Transverse colon (tissue), 4 donors: ENCODE measurements around the gene SLC38A10. TPM values are rescaled to one million over a fixed set of nuclear protein-coding genes. Genes with fewer than 3 reads are reported as not detected.

Experiments
- DNase-seq: peaks from one replicate; pipeline ENCODE4 v3.0.0-alpha.2; 2019
- H3K27ac ChIP-seq, 4 donors: fragments of 200-600 bp; sonication (generic); 2 replicates each; pipeline ENCODE4 v1.5.1; 2016 to 2018; ENCODE audit warnings: inconsistent platforms in 4 of 4
- H3K27me3 ChIP-seq: fragments of 200-600 bp; sonication (generic); 2 replicates; pipeline ENCODE4 v1.5.1; 2017; ENCODE audit warnings: inconsistent platforms
- H3K36me3 ChIP-seq, 4 donors: fragments of 200-600 bp; sonication (generic); 2 replicates each; pipeline ENCODE4 v1.5.1; 2017 to 2019; ENCODE audit warnings: inconsistent platforms in 4 of 4
- H3K4me1 ChIP-seq, 4 donors: fragments of 200-600 bp; sonication (generic); 2 replicates each; pipeline ENCODE4 v1.5.1; 2017 to 2020; ENCODE audit warnings: inconsistent platforms in 4 of 4
- H3K4me3 ChIP-seq, 4 donors: fragments of 200-600 bp; sonication (generic); 1 replicate in 1 of 4; 2 replicates in 3 of 4; pipeline versions ENCODE4 v1.5.1 to v1.6.1; 2017 to 2019; ENCODE audit warnings: inconsistent platforms in 4 of 4
- H3K9me3 ChIP-seq, 2 donors: fragments of 200-600 bp; sonication (generic); 2 replicates each; pipeline ENCODE4 v1.5.1; 2017 to 2019; ENCODE audit warnings: inconsistent platforms in 2 of 2
- CTCF ChIP-seq, 5 experiments: fragments of 200-600 bp in 3 of 5; fragments of 450-650 bp in 2 of 5; sonication (generic) in 3 of 5; IDR thresholded peaks; 1 replicate in 2 of 5; 2 replicates in 3 of 5; pipeline ENCODE4 v1.5.1; 2016 to 2017; ENCODE audit warnings: antibody characterized with exemption in 5 of 5, inconsistent platforms in 3 of 5, mild to moderate bottlenecking in 2 of 5, moderate library complexity in 1 of 5
- EP300 ChIP-seq: sonication (generic); formaldehyde crosslinking; IDR thresholded peaks from one replicate; pipeline ENCODE4 v1.6.1; 2017; ENCODE audit warnings: antibody characterized with exemption, low read depth
- POLR2A ChIP-seq: fragments of 450-650 bp; IDR thresholded peaks from one replicate; pipeline ENCODE4 v1.6.1; 2016; ENCODE audit warnings: antibody characterized with exemption, mild to moderate bottlenecking, moderate library complexity
- POLR2AphosphoS5 ChIP-seq, 3 donors: sonication (generic); formaldehyde crosslinking; IDR thresholded peaks; one replicate each; pipeline ENCODE4 v1.6.1; 2016; ENCODE audit warnings: antibody characterized with exemption in 3 of 3
- WGBS, 2 donors: methylation state at CpG; one replicate each; pipeline ENCODE4 v1.1.5; 2018; ENCODE audit warnings: low coverage in 1 of 2; 5-methylcytosine and 5-hydroxymethylcytosine counted together
- in situ Hi-C, 4 donors: fragments of 200-750 bp; cut with MboI; loops; one replicate each; pipeline versions ENCODE4 v1.15.0 to v1.15.1; 2017; ENCODE audit warnings: low sequenced_read_pairs in 3 of 4, low pct_ligation_motif_present in 1 of 4, low pct_unique_long_range_greater_than_20kb in 1 of 4
- intact Hi-C: fragments of 100-400 bp; cut with DNase I; formaldehyde crosslinking; loops from one replicate; pipeline ENCODE4 v1.15.1; 2023; ENCODE audit warnings: low total_unique reads
- total RNA-seq, 4 donors: library from RNA; depleted of rRNA; stranded (reverse); fragments of >200 nt; gene quantifications; one replicate each; pipeline ENCODE4 v1.1.0, GENCODE V29; 2016

Gene SLC38A10
- total RNA-seq, 4 donors from 2014 or later = 94.9 to 113 (median 98.9) TPM

GRCh38 chr17:81322271-81323082 is 27.4 kb upstream of the SLC38A10 start:
- no peaks in the 10 kb centered on the region for H3K27me3 ChIP-seq
- no peaks in the 10 kb centered on the region for H3K36me3 ChIP-seq
- 86% methylated on average over 34 of the region's 34 CpGs; no CpG with 5 or more reads in 1 of the 2 donors for WGBS, 2 donors
- no peak for DNase-seq
- intact Hi-C loops = no loop called here
- H3K27ac ChIP-seq = no peak overlapping the region
- in situ Hi-C loops = no loop called here
- TF ChIP-seq CTCF (IDR thresholded peaks at IDR 0.05) (peak in 3 of 5 experiments; percentile 16 to 36 (median 30)), POLR2AphosphoS5 (IDR thresholded peaks at IDR 0.05) (no peak)
- H3K4me1 ChIP-seq = no peaks in the 10 kb centered on the region
- H3K9me3 ChIP-seq = no peaks in the 10 kb centered on the region
- no peak overlapping the region for H3K4me3 ChIP-seq

GRCh38 chr17:81317961-81318605 is 23.0 kb upstream of the SLC38A10 start:
- in situ Hi-C loops (no loop called here), intact Hi-C loops (no loop called here)
- Histone ChIP-seq H3K36me3 (no peaks in the 10 kb centered on the region), H3K4me1 (peaks cover 0 to 8% (median 3%) of the 10 kb centered on the region in 4 donors), H3K4me3 (no peak overlapping the region), H3K27me3 (no peaks in the 10 kb centered on the region), H3K27ac (no peak overlapping the region), H3K9me3 (no peaks in the 10 kb centered on the region)
- TF ChIP-seq POLR2AphosphoS5 (IDR thresholded peaks at IDR 0.05) (no peak), POLR2A (no peak), EP300 (no peak), CTCF (IDR thresholded peaks at IDR 0.05) (no peak)
- DNase-seq = no peak
- WGBS, 2 donors = 73 to 76% methylated on average over 7 to 17 of the region's 17 CpGs

- in situ Hi-C loops (no loop called here), intact Hi-C loops (no loop called here)
- Histone ChIP-seq H3K27ac (no peak overlapping the region), H3K4me1 (peaks cover 0 to 8% (median 3%) of the 10 kb centered on the region in 4 donors), H3K9me3 (no peaks in the 10 kb centered on the region), H3K36me3 (no peaks in the 10 kb centered on the region), H3K4me3 (no peak overlapping the region), H3K27me3 (no peaks in the 10 kb centered on the region)
- TF ChIP-seq POLR2AphosphoS5 (IDR thresholded peaks at IDR 0.05) = no peak
- no peak for TF ChIP-seq EP300
- TF ChIP-seq CTCF (IDR thresholded peaks at IDR 0.05) = no peak
- TF ChIP-seq POLR2A = no peak
- 87 to 100% methylated on average over 2 to 10 of the region's 10 CpGs for WGBS, 2 donors
- no peak for DNase-seq
These were observed 22.4 kb upstream of the SLC38A10 start for GRCh38 chr17:81317530-81317821.

- Histone ChIP-seq H3K9me3 (no peaks in the 10 kb centered on the region), H3K36me3 (no peaks in the 10 kb centered on the region), H3K4me3 (no peak overlapping the region), H3K27me3 (no peaks in the 10 kb centered on the region), H3K27ac (peak overlapping the region; percentile 47 to 59 (median 54)), H3K4me1 (peaks cover 0 to 8% (median 3%) of the 10 kb centered on the region in 4 donors)
- no peak for TF ChIP-seq POLR2AphosphoS5 (IDR thresholded peaks at IDR 0.05)
- no peak for TF ChIP-seq EP300
- no peak for TF ChIP-seq CTCF (IDR thresholded peaks at IDR 0.05)
- TF ChIP-seq POLR2A = no peak
- in situ Hi-C loops = no loop called here
- DNase-seq = no peak
- intact Hi-C loops = no loop called here
- WGBS, 2 donors = 86 to 100% methylated on average over 2 to 20 of the region's 20 CpGs
These were observed 20.8 kb upstream of the SLC38A10 start for GRCh38 chr17:81315885-81316391.
